AML-193 (cell line): ENCODE data around the gene BSN.

Experiments used
- DNase-seq, 2 experiments: peaks; one replicate each; lab custom pipeline; 2025; lab: John Stamatoyannopoulos, UW

The BSN gene

DNA sequence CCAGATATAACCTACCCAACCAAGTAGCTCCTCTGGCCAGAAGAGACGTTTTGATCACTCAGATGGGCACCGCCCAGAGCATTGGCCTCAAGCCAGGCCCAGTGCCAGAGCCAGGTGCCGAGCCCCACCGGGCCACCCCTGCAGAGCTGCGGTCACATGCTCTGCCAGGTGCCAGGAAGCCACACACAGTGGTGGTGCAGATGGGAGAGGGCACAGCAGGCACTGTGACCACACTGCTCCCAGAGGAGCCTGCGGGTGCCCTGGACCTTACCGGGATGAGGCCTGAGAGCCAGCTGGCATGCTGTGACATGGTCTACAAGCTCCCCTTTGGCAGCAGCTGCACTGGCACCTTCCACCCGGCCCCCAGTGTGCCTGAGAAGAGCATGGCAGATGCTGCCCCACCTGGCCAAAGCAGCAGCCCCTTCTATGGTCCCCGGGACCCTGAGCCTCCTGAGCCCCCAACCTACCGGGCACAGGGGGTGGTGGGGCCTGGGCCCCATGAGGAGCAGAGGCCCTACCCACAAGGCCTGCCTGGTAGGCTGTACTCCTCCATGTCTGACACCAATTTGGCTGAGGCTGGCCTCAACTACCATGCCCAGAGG, 100.8 kb downstream of the BSN start:
- DNase-seq = no peak

DNA sequence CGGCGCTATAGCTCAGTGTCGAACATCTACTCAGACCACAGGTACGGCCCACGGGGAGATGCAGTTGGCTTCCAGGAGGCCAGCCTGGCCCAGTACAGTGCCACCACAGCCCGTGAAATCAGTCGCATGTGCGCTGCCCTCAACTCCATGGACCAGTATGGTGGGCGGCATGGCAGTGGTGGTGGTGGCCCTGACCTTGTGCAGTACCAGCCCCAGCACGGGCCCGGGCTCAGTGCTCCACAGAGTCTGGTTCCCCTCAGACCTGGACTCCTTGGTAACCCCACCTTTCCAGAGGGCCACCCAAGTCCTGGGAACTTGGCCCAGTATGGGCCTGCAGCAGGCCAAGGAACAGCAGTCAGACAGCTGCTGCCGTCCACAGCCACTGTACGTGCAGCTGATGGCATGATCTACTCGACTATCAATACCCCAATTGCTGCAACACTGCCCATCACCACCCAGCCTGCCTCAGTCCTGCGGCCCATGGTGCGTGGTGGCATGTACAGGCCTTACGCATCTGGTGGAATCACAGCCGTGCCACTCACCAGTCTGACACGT, 101.5 kb downstream of the BSN start:
- no peak for DNase-seq

DNA sequence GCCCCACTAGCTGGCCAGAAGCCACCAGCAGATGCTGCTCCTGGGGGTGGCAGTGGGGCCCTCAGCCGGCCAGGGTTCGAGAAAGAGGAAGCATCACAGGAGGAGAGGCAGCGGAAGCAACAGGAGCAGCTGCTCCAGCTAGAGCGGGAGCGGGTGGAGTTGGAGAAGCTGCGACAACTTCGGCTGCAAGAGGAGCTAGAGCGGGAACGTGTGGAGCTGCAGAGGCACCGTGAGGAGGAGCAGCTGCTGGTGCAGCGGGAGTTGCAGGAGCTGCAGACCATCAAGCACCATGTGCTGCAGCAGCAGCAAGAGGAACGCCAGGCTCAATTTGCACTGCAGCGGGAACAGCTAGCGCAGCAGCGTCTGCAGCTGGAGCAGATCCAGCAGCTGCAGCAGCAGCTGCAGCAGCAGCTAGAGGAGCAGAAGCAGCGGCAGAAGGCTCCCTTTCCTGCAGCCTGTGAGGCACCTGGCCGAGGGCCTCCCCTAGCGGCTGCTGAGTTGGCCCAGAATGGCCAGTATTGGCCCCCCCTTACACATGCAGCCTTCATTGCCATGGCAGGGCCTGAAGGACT, 102.3 kb downstream of the BSN start:
- DNase-seq = no peak

DNA sequence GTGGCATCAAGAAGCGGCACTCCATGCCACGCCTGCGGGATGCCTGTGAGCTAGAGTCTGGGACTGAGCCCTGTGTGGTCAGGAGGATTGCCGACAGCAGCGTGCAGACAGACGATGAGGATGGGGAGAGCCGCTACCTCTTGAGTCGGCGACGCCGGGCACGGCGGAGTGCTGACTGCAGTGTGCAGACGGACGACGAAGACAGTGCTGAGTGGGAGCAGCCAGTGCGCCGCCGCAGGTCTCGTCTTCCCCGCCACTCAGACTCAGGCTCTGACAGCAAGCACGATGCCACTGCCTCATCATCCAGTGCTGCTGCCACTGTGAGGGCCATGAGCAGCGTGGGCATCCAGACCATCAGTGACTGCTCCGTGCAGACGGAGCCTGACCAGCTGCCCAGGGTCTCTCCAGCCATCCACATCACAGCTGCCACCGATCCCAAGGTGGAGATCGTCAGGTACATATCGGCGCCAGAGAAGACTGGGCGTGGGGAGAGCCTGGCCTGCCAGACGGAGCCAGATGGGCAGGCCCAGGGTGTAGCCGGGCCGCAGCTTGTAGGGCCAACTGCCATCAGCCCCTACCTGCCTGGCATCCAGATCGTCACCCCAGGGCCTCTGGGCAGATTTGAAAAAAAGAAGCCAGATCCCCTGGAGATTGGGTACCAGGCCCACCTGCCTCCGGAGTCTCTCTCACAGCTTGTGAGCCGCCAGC, 103.1 kb downstream of the BSN start:
- no peak for DNase-seq

- DNase-seq = no peak
Measured at GRCh38 chr3:49658711-49659110, 104.4 kb downstream of the BSN start.

- DNase-seq = no peak
Measured at GRCh38 chr3:49659756-49660155, 105.5 kb downstream of the BSN start.

- DNase-seq = no peak
Measured at GRCh38 chr3:49661281-49661680, 107.0 kb downstream of the BSN start.

GRCh38 chr3:49662021-49662420, 107.7 kb downstream of the BSN start:
- no peak for DNase-seq

GRCh38 chr3:49662720-49663413, 108.6 kb downstream of the BSN start:
- DNase-seq = no peak

DNA sequence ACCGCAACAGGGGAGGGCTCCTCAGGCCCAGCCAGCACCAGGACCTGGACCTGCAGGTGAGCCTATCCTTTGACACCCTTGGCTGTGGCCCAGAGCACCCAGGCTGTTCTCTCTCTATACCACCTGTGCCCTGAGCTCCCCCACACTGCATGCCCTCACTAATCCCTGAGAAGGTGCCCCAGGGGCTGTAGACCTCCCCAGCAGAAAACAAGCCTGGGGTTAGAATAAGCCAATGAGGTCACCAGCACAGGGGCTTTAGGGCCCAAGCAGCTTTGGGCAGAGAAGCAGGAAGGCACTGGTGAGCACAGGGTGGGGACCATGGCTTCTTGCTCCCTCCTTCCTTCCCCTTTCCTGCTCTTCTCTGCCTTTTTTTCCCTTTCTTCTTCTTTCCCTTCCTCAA, 109.6 kb downstream of the BSN start:
- no peak for DNase-seq

- no peak for DNase-seq
Measured at GRCh38 chr3:49664300-49664699, 110.0 kb downstream of the BSN start.

- no peak for DNase-seq
Measured at GRCh38 chr3:49665822-49666519, 111.7 kb downstream of the BSN start.

GRCh38 chr3:49666592-49666991, 112.3 kb downstream of the BSN start:
- no peak for DNase-seq

DNA sequence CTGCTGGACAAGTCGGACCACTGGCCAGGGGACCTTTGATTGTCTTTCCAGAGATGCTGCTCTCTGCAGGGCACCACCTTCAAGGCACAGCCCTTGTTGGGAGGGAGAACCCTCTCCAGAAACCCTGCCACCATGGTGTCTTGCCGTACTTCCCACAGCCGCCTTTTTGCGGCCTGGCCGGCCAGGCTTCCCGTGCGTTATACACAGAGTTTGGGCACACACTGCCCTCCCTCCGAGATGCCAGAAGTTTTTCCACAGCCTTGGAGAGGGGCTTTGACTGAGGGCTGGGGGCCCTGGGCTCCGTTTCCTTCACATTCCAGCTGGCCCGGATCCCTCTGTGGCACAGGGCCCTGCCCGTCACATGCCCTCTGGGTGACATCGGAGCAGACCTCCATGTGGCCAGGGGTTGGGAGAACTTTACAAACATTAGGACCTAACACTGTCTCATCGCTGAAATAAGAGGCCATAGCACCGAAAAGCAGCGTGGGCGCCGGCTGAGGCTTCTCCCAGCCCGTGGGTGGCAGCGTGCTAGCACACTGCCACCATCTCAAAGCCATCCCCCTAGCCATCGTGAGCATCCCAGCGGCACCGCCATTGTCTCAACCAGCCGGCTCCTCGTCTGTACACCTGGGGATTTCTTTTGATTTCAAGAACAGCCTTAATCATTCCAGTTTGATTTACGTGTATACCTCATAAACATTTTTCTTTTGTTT, 113.6 kb downstream of the BSN start:
- DNase-seq = no peak

- DNase-seq = no peak
Measured at GRCh38 chr3:49668414-49668797, 114.1 kb downstream of the BSN start.

DNA sequence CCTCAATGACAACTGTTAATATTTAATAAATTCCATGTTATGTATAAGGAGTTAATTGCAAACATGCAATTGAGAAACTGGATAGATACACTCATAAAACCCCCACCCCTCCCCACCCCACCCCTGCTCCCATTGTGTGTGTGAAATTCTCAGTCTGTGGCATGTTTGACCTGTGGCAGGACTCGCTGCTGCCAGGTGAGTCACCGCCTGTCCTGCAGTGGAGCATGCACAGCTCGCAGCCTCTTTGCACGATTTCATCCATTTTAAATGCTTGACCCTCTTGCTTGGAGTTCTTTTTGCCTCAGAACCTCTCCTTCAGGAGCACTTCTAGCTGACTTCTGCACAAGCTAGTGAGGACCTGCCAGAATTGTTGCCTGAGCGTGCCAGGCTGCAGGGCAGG, 114.6 kb downstream of the BSN start:
- no peak for DNase-seq

DNA sequence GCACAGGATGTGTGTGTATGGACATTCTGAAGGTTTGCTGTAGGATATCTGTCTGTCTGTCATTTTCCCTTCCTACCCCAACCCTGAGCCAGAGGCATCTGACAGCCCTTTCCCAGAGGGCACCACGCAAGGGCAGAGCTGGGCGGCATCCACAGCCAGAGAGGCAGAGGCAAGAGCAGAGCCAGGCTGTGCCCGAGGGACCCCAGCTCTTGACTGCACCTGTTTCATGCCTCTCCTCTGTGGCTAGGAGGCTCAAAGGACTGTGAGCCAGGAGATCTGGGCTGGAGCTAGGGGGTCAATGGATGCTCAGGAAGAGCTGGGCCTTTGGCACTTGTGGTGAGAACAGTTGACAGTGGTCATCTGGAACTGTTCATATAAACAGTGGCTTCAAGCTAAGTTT, 115.1 kb downstream of the BSN start:
- DNase-seq = no peak

DNA sequence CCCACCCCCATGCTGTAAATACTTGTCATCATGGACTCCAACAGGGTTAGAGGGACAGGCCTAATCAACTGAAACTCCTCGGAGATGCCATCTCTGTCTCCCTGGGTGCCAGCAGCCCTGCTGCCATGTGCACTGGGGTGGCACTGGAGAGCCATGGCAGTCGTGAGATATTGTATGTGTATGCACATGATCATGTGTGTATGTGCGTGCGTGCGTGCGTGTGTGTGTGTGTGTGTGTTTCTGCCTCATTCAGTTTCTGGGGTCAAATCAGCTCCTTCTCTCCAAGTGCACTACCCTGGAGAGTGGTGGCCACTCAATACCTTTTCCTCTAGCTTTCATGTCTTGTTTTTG, 116.6 kb downstream of the BSN start:
- DNase-seq = no peak

- no peak for DNase-seq
Measured at GRCh38 chr3:49671291-49672288, 117.3 kb downstream of the BSN start.

DNA sequence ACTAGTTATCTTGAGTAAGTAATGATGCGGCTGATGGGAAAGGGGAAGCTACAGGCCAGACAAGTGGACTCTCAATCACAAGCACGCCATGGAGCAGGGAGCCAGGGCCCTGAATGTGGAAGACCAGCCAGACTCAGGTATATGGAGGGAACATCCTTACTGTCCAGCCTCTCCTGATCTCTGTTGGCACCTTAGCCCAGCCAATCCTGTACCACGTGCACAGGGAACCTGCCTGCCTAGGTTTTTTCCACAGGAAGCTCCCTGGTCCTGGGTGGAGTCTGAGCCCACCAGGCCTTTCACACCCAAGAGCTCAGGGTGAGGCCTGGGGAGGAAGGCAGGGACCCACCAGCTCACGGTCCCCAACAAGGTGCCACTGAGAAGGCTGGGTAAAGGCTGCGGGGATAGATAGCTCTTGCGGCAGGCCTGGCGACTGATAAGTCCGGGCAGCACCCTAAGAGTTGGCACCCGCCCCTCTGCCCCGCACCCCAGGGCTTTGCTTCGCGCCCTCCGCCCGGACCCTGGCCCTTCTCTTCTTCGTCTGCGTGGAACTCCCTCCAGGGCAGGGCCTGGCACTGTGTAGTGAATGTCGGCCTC, 118.9 kb downstream of the BSN start:
- DNase-seq = no peak
